ENCODE results near the gene KMT2D. TPM values are rescaled to one million over a fixed set of nuclear protein-coding genes. Genes with fewer than 3 reads are reported as not detected.

The KMT2D gene
- 20.0 and 34.0 TPM in 2 replicates for total RNA-seq

GRCh38 chr12:49060237-49061156 lies at the start of gene KMT2D:
Gene KMT2D (minus strand): TSS chr12:49060794. CDS start chr12:49055324, 5,470 bp downstream.
- DNase-seq (ENCODE audit: low read depth in 2 of 2): peak; percentile 94 to 96

GRCh38 chr12:49109641-49110463 lies 49.3 kb upstream of the KMT2D start:
- peak in 1 of 2 donors; percentile 66 for DNase-seq (ENCODE audit: low read depth in 2 of 2)

- no peak for DNase-seq (ENCODE audit: low read depth in 2 of 2)
Observed at GRCh38 chr12:49108958-49109404, 48.4 kb upstream of the KMT2D start.

GRCh38 chr12:49105504-49106084 lies 45.0 kb upstream of the KMT2D start:
- DNase-seq (ENCODE audit: low read depth in 2 of 2): peak; percentile 55 to 83

GRCh38 chr12:49104822-49105221 lies 44.2 kb upstream of the KMT2D start:
- DNase-seq (ENCODE audit: low read depth in 2 of 2): no peak

- DNase-seq (ENCODE audit: low read depth in 2 of 2): no peak
Observed at GRCh38 chr12:49100380-49100779, 39.8 kb upstream of the KMT2D start.

- no peak for DNase-seq (ENCODE audit: low read depth in 2 of 2)
Observed at GRCh38 chr12:49098703-49099102, 38.1 kb upstream of the KMT2D start.

- DNase-seq (ENCODE audit: low read depth in 2 of 2): peak in 1 of 2 donors; percentile 59
Observed at GRCh38 chr12:49098035-49098451, 37.4 kb upstream of the KMT2D start.

GRCh38 chr12:49097381-49097780 lies 36.8 kb upstream of the KMT2D start:
- DNase-seq (ENCODE audit: low read depth in 2 of 2): no peak

- DNase-seq (ENCODE audit: low read depth in 2 of 2): no peak
Observed at GRCh38 chr12:49094975-49095365, 34.4 kb upstream of the KMT2D start.

- DNase-seq (ENCODE audit: low read depth in 2 of 2): peak in 1 of 2 donors; percentile 55
Observed at GRCh38 chr12:49094160-49094974, 33.8 kb upstream of the KMT2D start, which contains the start of gene DHH. Gene DHH (minus strand): TSS chr12:49094801. CDS start chr12:49094512, 289 bp downstream.

GRCh38 chr12:49093792-49094159 lies 33.2 kb upstream of the KMT2D start:
- DNase-seq (ENCODE audit: low read depth in 2 of 2): peak in 1 of 2 donors; percentile 48

- no peak for DNase-seq (ENCODE audit: low read depth in 2 of 2)
Observed at GRCh38 chr12:49092816-49093406, 32.3 kb upstream of the KMT2D start.

GRCh38 chr12:49092086-49092815 lies 31.7 kb upstream of the KMT2D start:
- peak in 1 of 2 donors; percentile 48 for DNase-seq (ENCODE audit: low read depth in 2 of 2)

- no peak for DNase-seq (ENCODE audit: low read depth in 2 of 2)
Observed at GRCh38 chr12:49091836-49092085, 31.2 kb upstream of the KMT2D start.

- no peak for DNase-seq (ENCODE audit: low read depth in 2 of 2)
Observed at GRCh38 chr12:49091056-49091835, 30.7 kb upstream of the KMT2D start.

GRCh38 chr12:49089821-49090773 lies 29.5 kb upstream of the KMT2D start:
- DNase-seq (ENCODE audit: low read depth in 2 of 2): peak in 1 of 2 donors; percentile 57

GRCh38 chr12:49088932-49089330 lies 28.3 kb upstream of the KMT2D start:
- no peak for DNase-seq (ENCODE audit: low read depth in 2 of 2)

All from dermis microvascular lymphatic vessel endothelial cell (primary cell).